ENCODE measurements around the gene SLC6A2.

SLC6A2 gene

DNA sequence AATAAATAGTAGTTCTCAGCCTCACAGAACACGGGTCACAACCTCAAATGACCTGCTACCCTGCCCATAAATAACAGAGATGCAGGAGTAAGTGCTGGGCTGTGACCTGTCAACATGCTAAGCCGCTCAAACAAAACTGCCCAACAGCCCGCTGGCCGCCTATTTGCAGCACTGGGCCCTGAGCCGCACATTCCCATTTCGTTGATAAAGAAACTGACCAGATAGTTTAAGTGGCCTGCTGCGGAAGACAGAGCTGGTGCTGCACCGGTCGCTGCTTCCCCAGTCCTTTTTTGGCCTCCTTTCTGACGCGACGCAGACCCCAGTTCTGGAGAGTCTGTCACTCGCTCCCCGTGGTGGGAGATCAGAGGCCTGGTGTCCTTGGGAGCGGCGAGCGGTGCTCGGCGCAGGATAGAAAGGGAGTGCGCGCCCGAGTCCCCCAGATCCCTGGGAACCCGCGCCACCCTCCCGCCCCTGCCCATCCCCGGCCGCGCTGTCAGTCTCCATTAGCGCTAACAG is 349 bp upstream of the SLC6A2 start:
- TF ChIP-seq, protein P1, sequence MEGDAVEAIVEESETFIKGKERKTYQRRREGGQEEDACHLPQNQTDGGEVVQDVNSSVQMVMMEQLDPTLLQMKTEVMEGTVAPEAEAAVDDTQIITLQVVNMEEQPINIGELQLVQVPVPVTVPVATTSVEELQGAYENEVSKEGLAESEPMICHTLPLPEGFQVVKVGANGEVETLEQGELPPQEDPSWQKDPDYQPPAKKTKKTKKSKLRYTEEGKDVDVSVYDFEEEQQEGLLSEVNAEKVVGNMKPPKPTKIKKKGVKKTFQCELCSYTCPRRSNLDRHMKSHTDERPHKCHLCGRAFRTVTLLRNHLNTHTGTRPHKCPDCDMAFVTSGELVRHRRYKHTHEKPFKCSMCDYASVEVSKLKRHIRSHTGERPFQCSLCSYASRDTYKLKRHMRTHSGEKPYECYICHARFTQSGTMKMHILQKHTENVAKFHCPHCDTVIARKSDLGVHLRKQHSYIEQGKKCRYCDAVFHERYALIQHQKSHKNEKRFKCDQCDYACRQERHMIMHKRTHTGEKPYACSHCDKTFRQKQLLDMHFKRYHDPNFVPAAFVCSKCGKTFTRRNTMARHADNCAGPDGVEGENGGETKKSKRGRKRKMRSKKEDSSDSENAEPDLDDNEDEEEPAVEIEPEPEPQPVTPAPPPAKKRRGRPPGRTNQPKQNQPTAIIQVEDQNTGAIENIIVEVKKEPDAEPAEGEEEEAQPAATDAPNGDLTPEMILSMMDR (conservative IDR thresholded peaks at IDR 0.05; ENCODE audit: low read depth), result no peak
- no peak for DNase-seq (ENCODE audit: low spot score)
- ChIA-PET POLR2A (ENCODE audit: low non-redundant PET) (no interaction called here), CTCF (interaction anchor here (0.6 kb wide), 1 partner anchor 43 kb away, joined by 3 read pairs; no protein-coding TSS in a partner anchor)
- H3K27ac ChIP-seq, result no peak overlapping the region

DNA sequence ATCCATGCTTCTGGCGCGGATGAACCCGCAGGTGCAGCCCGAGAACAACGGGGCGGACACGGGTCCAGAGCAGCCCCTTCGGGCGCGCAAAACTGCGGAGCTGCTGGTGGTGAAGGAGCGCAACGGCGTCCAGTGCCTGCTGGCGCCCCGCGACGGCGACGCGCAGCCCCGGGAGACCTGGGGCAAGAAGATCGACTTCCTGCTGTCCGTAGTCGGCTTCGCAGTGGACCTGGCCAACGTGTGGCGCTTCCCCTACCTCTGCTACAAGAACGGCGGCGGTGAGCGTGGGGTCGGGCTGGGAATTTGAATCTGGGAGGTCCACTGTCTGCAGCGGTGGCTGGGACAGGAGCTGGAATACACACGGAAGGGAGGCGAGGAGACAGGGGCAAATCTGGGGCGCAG is 904 bp downstream of the SLC6A2 start:
- DNase-seq (ENCODE audit: low spot score), result no peak
- TF ChIP-seq, protein P1 (conservative IDR thresholded peaks at IDR 0.05; ENCODE audit: low read depth), result no peak
- ChIA-PET CTCF (no interaction called here), POLR2A (ENCODE audit: low non-redundant PET) (no interaction called here)
- H3K27ac ChIP-seq, result no peak overlapping the region

DNA sequence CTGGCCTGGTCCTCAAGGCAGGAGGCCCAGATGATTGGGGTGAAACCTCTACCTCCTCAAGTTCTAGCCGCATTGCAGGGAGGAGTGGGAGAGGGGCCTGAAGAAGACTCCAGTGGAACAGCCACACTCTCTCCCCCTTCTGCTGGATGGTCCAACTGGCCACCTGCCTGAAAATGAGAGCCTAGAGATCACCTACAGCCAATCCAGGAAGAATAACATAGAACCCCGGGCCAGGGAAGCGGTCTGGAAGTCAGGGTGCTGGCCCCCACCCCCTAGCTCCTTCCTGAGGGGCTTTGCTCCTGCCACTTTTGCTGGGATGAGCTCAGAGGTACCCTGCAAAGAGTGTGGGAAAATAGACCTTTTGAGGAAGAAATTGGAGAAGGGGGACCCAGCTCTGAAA is 1.8 kb downstream of the SLC6A2 start:
- TF ChIP-seq, protein P1 (conservative IDR thresholded peaks at IDR 0.05; ENCODE audit: low read depth), result no peak
- no peak overlapping the region for H3K27ac ChIP-seq
- POLR2A ChIA-PET (ENCODE audit: low non-redundant PET), result no interaction called here
- CTCF ChIA-PET, result interaction anchor here (0.6 kb wide), 1 partner anchor 193 kb away, joined by 3 read pairs; no protein-coding TSS in a partner anchor
- no peak for DNase-seq (ENCODE audit: low spot score)

DNA sequence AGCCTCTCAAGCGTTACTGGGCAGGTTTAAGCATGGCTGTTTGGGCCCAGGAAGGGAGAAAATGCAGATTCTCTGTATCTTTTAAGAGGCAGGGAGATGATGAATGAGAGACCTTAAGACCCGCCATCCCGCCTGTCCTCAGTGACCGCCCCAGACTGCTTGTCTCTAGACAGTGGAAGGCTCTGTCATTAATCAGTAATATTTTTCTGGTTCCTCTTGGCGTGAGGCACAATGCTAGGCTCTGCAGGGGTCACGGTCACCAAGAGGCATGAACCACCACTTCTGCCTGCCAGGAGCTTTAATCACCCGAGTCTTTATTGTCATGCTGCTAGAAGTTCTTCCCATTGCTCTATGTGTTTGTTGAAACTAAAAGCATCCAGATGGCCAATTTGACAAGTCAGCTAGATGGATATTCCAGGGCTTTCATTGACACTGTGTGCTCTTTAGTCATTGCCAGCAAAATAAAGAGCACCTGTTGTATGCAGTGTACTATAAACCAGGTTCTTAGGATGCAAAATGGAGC is 3.2 kb downstream of the SLC6A2 start:
- H3K27ac ChIP-seq, result no peak overlapping the region
- TF ChIP-seq, protein P1 (conservative IDR thresholded peaks at IDR 0.05; ENCODE audit: low read depth), result no peak
- ChIA-PET POLR2A (ENCODE audit: low non-redundant PET) (no interaction called here), CTCF (interaction anchor here (0.6 to 0.9 kb wide), 2 partner anchors 82 to 194 kb away, joined by 3 read pairs; no protein-coding TSS in a partner anchor)
- no peak for DNase-seq (ENCODE audit: low spot score)

DNA sequence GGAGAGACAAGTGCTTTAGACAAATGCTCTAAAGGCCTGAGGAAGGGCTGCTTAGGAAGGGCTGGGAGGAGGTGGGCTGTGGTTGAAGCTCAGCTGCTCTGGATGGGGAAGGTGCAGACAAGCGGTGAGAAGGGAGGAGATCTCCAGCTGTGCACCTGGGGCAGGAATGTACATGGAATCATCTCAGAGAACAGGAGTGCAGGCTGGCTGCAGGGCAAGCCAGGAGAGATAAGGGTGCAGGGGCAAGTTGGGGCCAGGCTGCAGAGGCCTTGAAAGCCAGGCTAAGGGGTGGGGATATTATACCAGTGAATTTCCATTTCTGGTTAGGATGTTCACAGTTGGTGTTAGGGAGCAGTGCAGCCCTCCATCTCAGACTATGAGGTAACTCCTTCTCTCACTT is 4.2 kb downstream of the SLC6A2 start:
- no peak for DNase-seq (ENCODE audit: low spot score)
- ChIA-PET CTCF (no interaction called here), POLR2A (ENCODE audit: low non-redundant PET) (no interaction called here)
- TF ChIP-seq, protein P1 (conservative IDR thresholded peaks at IDR 0.05; ENCODE audit: low read depth), result no peak
- peak overlapping the region; percentile 23 for H3K27ac ChIP-seq

DNA sequence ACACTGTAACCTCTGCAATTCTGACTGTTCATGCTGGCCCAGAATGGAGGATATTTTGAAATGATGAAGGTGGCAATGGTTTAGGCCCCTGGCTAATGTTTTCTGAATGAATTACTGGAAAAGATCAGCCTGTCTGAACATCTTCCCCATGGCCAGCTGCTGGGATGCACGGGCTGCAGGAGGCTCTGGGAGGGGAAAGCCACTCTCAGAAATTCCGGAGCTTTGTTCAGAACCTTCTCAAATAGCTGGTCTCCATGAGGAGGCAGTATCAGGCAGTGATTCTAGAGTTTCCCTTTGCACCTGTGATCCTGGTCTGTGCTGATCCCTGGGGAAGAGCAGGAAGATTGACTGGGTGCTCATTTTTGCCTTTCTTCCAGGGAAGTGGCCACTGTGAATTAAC is 5.0 kb downstream of the SLC6A2 start:
- POLR2A ChIA-PET (ENCODE audit: low non-redundant PET), result no interaction called here
- DNase-seq (ENCODE audit: low spot score), result no peak
- CTCF ChIA-PET, result no interaction called here
- peak overlapping the region; percentile 23; the same call in 1 of the 2 replicates for H3K27ac ChIP-seq
- TF ChIP-seq, protein P1 (conservative IDR thresholded peaks at IDR 0.05; ENCODE audit: low read depth), result no peak

All from RWPE1 (cell line).